ENCODE data around the gene PPP2R2B. TPM values are rescaled to one million over a fixed set of nuclear protein-coding genes. Genes with fewer than 3 reads are reported as not detected.

PPP2R2B gene
- total RNA-seq, 1 donor from 2014 or later, result 1.2 TPM

GRCh38 chr5:146717951-146718350, 160.6 kb downstream of the PPP2R2B start:
- H3K36me3 ChIP-seq (ENCODE audit: control insufficient read depth, insufficient read depth, low read length), result no peaks in the 10 kb centered on the region
- H3K27me3 ChIP-seq (ENCODE audit: control insufficient read depth, insufficient read depth, low read length), result no peaks in the 10 kb centered on the region
- DNase-seq (ENCODE audit: low read depth), result no peak
- no peak overlapping the region for H3K4me3 ChIP-seq (ENCODE audit: low read depth, low read length)
- TF ChIP-seq CTCF (IDR thresholded peaks at IDR 0.05; ENCODE audit: insufficient read depth, low read length, poor library complexity, severe bottlenecking), result no peak

GRCh38 chr5:146716636-146717035, 161.9 kb downstream of the PPP2R2B start:
- no peak for TF ChIP-seq CTCF (IDR thresholded peaks at IDR 0.05; ENCODE audit: insufficient read depth, low read length, poor library complexity, severe bottlenecking)
- H3K36me3 ChIP-seq (ENCODE audit: control insufficient read depth, insufficient read depth, low read length), result no peaks in the 10 kb centered on the region
- DNase-seq (ENCODE audit: low read depth), result no peak
- no peaks in the 10 kb centered on the region for H3K27me3 ChIP-seq (ENCODE audit: control insufficient read depth, insufficient read depth, low read length)
- no peak overlapping the region for H3K4me3 ChIP-seq (ENCODE audit: low read depth, low read length)

GRCh38 chr5:146710348-146710747, 168.2 kb downstream of the PPP2R2B start:
- no peak for DNase-seq (ENCODE audit: low read depth)
- H3K36me3 ChIP-seq (ENCODE audit: control insufficient read depth, insufficient read depth, low read length), result no peaks in the 10 kb centered on the region
- no peaks in the 10 kb centered on the region for H3K27me3 ChIP-seq (ENCODE audit: control insufficient read depth, insufficient read depth, low read length)
- no peak for TF ChIP-seq CTCF (IDR thresholded peaks at IDR 0.05; ENCODE audit: insufficient read depth, low read length, poor library complexity, severe bottlenecking)
- H3K4me3 ChIP-seq (ENCODE audit: low read depth, low read length), result no peak overlapping the region

GRCh38 chr5:146707316-146707715, 171.2 kb downstream of the PPP2R2B start:
- Histone ChIP-seq H3K36me3 (ENCODE audit: control insufficient read depth, insufficient read depth, low read length) (no peaks in the 10 kb centered on the region), H3K27me3 (ENCODE audit: control insufficient read depth, insufficient read depth, low read length) (no peaks in the 10 kb centered on the region), H3K4me3 (ENCODE audit: low read depth, low read length) (no peak overlapping the region)
- no peak for DNase-seq (ENCODE audit: low read depth)
- TF ChIP-seq CTCF (IDR thresholded peaks at IDR 0.05; ENCODE audit: insufficient read depth, low read length, poor library complexity, severe bottlenecking), result no peak

- Histone ChIP-seq H3K27me3 (ENCODE audit: control insufficient read depth, insufficient read depth, low read length) (no peaks in the 10 kb centered on the region), H3K4me3 (ENCODE audit: low read depth, low read length) (no peak overlapping the region), H3K36me3 (ENCODE audit: control insufficient read depth, insufficient read depth, low read length) (no peaks in the 10 kb centered on the region)
- no peak for TF ChIP-seq CTCF (IDR thresholded peaks at IDR 0.05; ENCODE audit: insufficient read depth, low read length, poor library complexity, severe bottlenecking)
- DNase-seq (ENCODE audit: low read depth), result no peak
Observed at GRCh38 chr5:146706321-146706972, 172.1 kb downstream of the PPP2R2B start.

Measured in kidney epithelial cell (primary cell).